ENCODE results near the gene CPT2.

DNA sequence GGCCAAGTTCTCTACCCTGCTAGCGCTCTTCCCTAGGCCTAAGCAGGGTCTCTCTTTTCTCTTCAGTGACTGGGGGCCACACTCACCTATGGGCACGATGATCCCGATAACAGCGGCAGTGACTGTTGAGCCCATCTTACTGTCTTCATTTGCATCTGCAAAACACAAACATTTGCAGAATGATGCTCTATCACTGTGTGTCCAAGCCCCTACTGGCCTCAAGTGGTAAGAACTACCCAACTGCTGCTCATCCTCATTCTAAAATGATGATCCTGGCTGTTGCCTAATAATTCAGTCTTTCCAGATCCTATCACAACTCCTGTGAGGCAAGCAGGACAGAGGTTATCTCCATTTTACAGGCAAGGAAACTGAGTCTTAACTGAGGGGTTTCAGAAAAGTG lies 58.4 kb downstream of the CPT2 start:
- TF ChIP-seq POLR2A (IDR thresholded peaks at IDR 0.05; ENCODE audit: low read length), result no peak
- TF ChIP-seq GATA1 (IDR thresholded peaks at IDR 0.05; ENCODE audit: low read depth, low read length), result no peak

Data from erythroblast (primary cell).